Smooth muscle cell (in vitro differentiated cells): ENCODE results near the gene SMPX. TPM values are rescaled to one million over a fixed set of nuclear protein-coding genes. Genes with fewer than 3 reads are reported as not detected.

ENCODE experiments used
- DNase-seq: peaks from one replicate; lab custom pipeline; 2025; ENCODE audit not compliant: unreplicated experiment; lab: John Stamatoyannopoulos, UW
- H2AFZ ChIP-seq: fragments of 200-600 bp; sonication (generic); 2 replicates; pipeline ENCODE4 v1.6.0; 2016; ENCODE audit warnings: antibody characterized with exemption, low read depth, mild to moderate bottlenecking
- H3F3A ChIP-seq: fragments of 200-600 bp; sonication (generic); 2 replicates; pipeline ENCODE4 v1.6.0; 2017; ENCODE audit warnings: antibody characterized with exemption, low read depth
- H3K27ac ChIP-seq: fragments of 200-600 bp; sonication (generic); 2 replicates; pipeline ENCODE4 v1.5.1; 2016; ENCODE audit warnings: low read depth, mild to moderate bottlenecking
- H3K27me3 ChIP-seq: fragments of 200-600 bp; sonication (generic); 2 replicates; pipeline ENCODE4 v1.6.1; 2016; ENCODE audit warnings: low read depth, mild to moderate bottlenecking
- H3K36me3 ChIP-seq: fragments of 200-600 bp; sonication (generic); 2 replicates; pipeline ENCODE4 v1.5.1; 2016; ENCODE audit warnings: low read depth
- H3K4me1 ChIP-seq: fragments of 200-600 bp; sonication (generic); 2 replicates; pipeline ENCODE4 v1.5.1; 2016; ENCODE audit warnings: low read depth
- H3K4me2 ChIP-seq: fragments of 200-600 bp; sonication (generic); 2 replicates; pipeline ENCODE4 v1.6.0; 2016; ENCODE audit warnings: mild to moderate bottlenecking
- H3K4me3 ChIP-seq: fragments of 200-600 bp; sonication (generic); 2 replicates; pipeline ENCODE4 v1.5.1; 2016; ENCODE audit warnings: mild to moderate bottlenecking
- H3K79me2 ChIP-seq: fragments of 200-600 bp; sonication (generic); 2 replicates; pipeline ENCODE4 v1.6.0; 2016; ENCODE audit warnings: low read depth, mild to moderate bottlenecking
- H3K9ac ChIP-seq: fragments of 200-600 bp; sonication (generic); 2 replicates; pipeline ENCODE4 v1.6.0; 2016; ENCODE audit warnings: low read depth
- H3K9me3 ChIP-seq: fragments of 200-600 bp; sonication (generic); replicated peaks from 2 replicates; pipeline ENCODE4 v1.5.1; 2016; ENCODE audit warnings: low read depth
- H4K20me1 ChIP-seq: fragments of 200-600 bp; sonication (generic); 2 replicates; pipeline ENCODE4 v1.6.0; 2016; ENCODE audit warnings: low read depth
- WGBS: methylation state at CpG from one replicate; pipeline ENCODE4 v1.1.7; 2016; ENCODE audit warnings: low lambda C conversion rate; 5-methylcytosine and 5-hydroxymethylcytosine counted together
- polyA plus RNA-seq: library from polyadenylated mRNA; unstranded; fragments of >200 nt; fragmentation: Nextera tagmentation; extraction: Ambion mirVana; gene quantifications from 2 replicates; pipeline ENCODE4 v1.2.1, GENCODE V29; 2016
- total RNA-seq: library from RNA; depleted of rRNA; stranded (reverse); fragments of >200 nt; gene quantifications from 2 replicates; pipeline ENCODE4 v1.2.3, GENCODE V29; 2014
- TF ChIP-seq, protein P1 (sequence below): fragments of 200-600 bp; sonication (generic); IDR thresholded peaks from 2 replicates; pipeline ENCODE4 v1.5.1; 2017; ENCODE audit warnings: borderline replicate concordance, mild to moderate bottlenecking, antibody characterized with exemption; ENCODE audit not compliant: insufficient read depth, poor library complexity, severe bottlenecking

SMPX gene
- total and polyA plus RNA-seq, 2 experiments from 2014 or later = 0.37 TPM; not detected in 1

GRCh38 chrX:21756785-21757529 is 959 bp downstream of the SMPX start:
- Histone ChIP-seq H3F3A (no peaks in the 10 kb centered on the region), H4K20me1 (no peaks in the 10 kb centered on the region), H3K9ac (no peak overlapping the region), H2AFZ (no peak overlapping the region), H3K79me2 (no peaks in the 10 kb centered on the region), H3K27ac (no peak overlapping the region), H3K9me3 (no peaks in the 10 kb centered on the region), H3K4me1 (no peaks in the 10 kb centered on the region), H3K36me3 (no peaks in the 10 kb centered on the region), H3K4me2 (no peak overlapping the region), H3K4me3 (no peak overlapping the region), H3K27me3 (no peaks in the 10 kb centered on the region)
- 76% methylated on average over 6 of the region's 6 CpGs for WGBS
- DNase-seq = no peak
- TF ChIP-seq, protein P1, sequence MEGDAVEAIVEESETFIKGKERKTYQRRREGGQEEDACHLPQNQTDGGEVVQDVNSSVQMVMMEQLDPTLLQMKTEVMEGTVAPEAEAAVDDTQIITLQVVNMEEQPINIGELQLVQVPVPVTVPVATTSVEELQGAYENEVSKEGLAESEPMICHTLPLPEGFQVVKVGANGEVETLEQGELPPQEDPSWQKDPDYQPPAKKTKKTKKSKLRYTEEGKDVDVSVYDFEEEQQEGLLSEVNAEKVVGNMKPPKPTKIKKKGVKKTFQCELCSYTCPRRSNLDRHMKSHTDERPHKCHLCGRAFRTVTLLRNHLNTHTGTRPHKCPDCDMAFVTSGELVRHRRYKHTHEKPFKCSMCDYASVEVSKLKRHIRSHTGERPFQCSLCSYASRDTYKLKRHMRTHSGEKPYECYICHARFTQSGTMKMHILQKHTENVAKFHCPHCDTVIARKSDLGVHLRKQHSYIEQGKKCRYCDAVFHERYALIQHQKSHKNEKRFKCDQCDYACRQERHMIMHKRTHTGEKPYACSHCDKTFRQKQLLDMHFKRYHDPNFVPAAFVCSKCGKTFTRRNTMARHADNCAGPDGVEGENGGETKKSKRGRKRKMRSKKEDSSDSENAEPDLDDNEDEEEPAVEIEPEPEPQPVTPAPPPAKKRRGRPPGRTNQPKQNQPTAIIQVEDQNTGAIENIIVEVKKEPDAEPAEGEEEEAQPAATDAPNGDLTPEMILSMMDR = no peak

DNA sequence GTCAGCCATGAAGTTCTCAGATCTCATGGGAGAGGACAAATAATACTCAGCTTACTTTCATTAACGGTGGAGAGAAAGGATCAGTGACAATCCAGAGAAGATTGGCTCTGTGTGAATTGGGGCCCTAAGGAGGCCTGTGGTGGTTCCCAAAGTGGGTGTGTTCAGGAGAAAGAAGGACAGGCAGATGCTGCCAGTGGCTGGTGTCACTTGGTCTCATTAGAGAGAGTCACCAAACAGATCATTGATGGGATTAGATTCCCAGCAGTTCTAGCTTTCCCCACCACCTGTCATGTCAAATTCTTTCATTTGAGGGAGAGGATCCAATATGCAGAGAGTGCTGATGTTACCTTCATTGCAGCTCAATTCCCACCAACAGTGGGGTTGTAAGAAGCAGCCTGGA is 8.0 kb downstream of the SMPX start:
- Histone ChIP-seq H3K79me2 (no peaks in the 10 kb centered on the region), H3K9me3 (no peaks in the 10 kb centered on the region), H4K20me1 (no peaks in the 10 kb centered on the region), H3K4me3 (no peak overlapping the region), H2AFZ (no peak overlapping the region), H3K36me3 (no peaks in the 10 kb centered on the region), H3K4me2 (no peak overlapping the region), H3K27me3 (no peaks in the 10 kb centered on the region), H3K27ac (no peak overlapping the region), H3K4me1 (peaks cover 4% of the 10 kb centered on the region), H3K9ac (no peak overlapping the region), H3F3A (no peaks in the 10 kb centered on the region)
- no peak for DNase-seq
- WGBS = 80% methylated on average over 1 of the region's 1 CpG
- TF ChIP-seq, protein P1 = no peak

- Histone ChIP-seq H3K9ac (no peak overlapping the region), H3K9me3 (no peaks in the 10 kb centered on the region), H2AFZ (no peak overlapping the region), H3K36me3 (no peaks in the 10 kb centered on the region), H3K27me3 (no peaks in the 10 kb centered on the region), H3K79me2 (no peaks in the 10 kb centered on the region), H4K20me1 (no peaks in the 10 kb centered on the region), H3K4me1 (peaks cover 4% of the 10 kb centered on the region), H3K27ac (no peak overlapping the region), H3F3A (no peaks in the 10 kb centered on the region), H3K4me3 (no peak overlapping the region), H3K4me2 (no peak overlapping the region)
- DNase-seq = no peak
- WGBS = 56% methylated on average over 5 of the region's 5 CpGs
- TF ChIP-seq, protein P1 = no peak
These were observed 9.7 kb downstream of the SMPX start for GRCh38 chrX:21748235-21748634.

DNA sequence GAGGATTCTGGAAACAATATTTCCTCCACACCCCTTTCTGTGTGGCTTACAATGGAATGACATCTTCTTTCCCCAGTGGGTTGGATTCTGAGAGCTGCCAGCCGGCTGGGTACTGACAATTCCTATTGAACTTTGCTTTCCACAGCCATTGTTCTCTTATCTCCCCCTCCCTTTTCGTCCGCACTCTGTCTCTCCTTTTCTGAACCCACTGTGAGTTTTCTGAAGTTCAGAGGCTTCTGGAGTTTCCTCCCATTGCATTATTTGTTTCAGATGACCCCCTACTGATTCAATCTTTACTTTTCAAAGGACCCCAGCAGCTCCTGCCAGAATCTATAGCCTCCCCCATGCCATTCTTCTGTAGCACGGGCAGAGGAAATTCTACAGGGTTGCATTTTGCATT is 10.4 kb downstream of the SMPX start:
- DNase-seq = no peak
- TF ChIP-seq, protein P1 = no peak
- Histone ChIP-seq H3K4me3 (no peak overlapping the region), H3K9me3 (no peaks in the 10 kb centered on the region), H3K36me3 (no peaks in the 10 kb centered on the region), H3K79me2 (no peaks in the 10 kb centered on the region), H3K27me3 (no peaks in the 10 kb centered on the region), H2AFZ (no peak overlapping the region), H3F3A (no peaks in the 10 kb centered on the region), H3K4me2 (no peak overlapping the region), H3K27ac (no peak overlapping the region), H3K4me1 (peaks cover 4% of the 10 kb centered on the region), H4K20me1 (no peaks in the 10 kb centered on the region), H3K9ac (no peak overlapping the region)
- 54% methylated on average over 4 of the region's 4 CpGs for WGBS
